ENCODE results near the gene SLC44A4.
"Not testable (repeated sequence)": the region's sequence is repeated elsewhere in the genome, so short reads cannot be mapped to it uniquely, and the experiment has no call there.

Gene SLC44A4

GRCh38 chr6:31823592-31824196 is 55.1 kb downstream of the SLC44A4 start:
- H3K36me3 Mint-ChIP-seq (ENCODE audit: low read depth); H3K27ac Mint-ChIP-seq; H3K9me3 Mint-ChIP-seq; H3K27me3 Mint-ChIP-seq; H3K4me3 Mint-ChIP-seq: not testable (repeated sequence)
- H3K4me1 Mint-ChIP-seq (ENCODE audit: low read depth) = peaks cover 61% of the 10 kb centered on the region

- Mint-ChIP-seq H3K4me1 (ENCODE audit: low read depth) (peaks cover 73% of the 10 kb centered on the region), H3K9me3 (no peaks in the 10 kb centered on the region), H3K4me3 (peak overlapping the region; percentile 84), H3K27ac (peak overlapping the region; percentile 92), H3K36me3 (ENCODE audit: low read depth) (no peaks in the 10 kb centered on the region), H3K27me3 (no peaks in the 10 kb centered on the region)
Measured at GRCh38 chr6:31822036-31822821, 56.6 kb downstream of the SLC44A4 start.

GRCh38 chr6:31821301-31822035 is 57.3 kb downstream of the SLC44A4 start:
- no peaks in the 10 kb centered on the region for H3K36me3 Mint-ChIP-seq (ENCODE audit: low read depth)
- H3K27me3 Mint-ChIP-seq = no peaks in the 10 kb centered on the region
- peak overlapping the region; percentile 92 for H3K27ac Mint-ChIP-seq
- peak overlapping the region; percentile 84 for H3K4me3 Mint-ChIP-seq
- H3K4me1 Mint-ChIP-seq (ENCODE audit: low read depth) = peaks cover 66% of the 10 kb centered on the region
- no peaks in the 10 kb centered on the region for H3K9me3 Mint-ChIP-seq

- H3K27ac Mint-ChIP-seq; H3K9me3 Mint-ChIP-seq; H3K27me3 Mint-ChIP-seq; H3K36me3 Mint-ChIP-seq (ENCODE audit: low read depth): not testable (repeated sequence)
- peak overlapping the region; percentile 84 for H3K4me3 Mint-ChIP-seq
- peaks cover 57% of the 10 kb centered on the region for H3K4me1 Mint-ChIP-seq (ENCODE audit: low read depth)
Measured at GRCh38 chr6:31820399-31820798, 58.4 kb downstream of the SLC44A4 start.

GRCh38 chr6:31819871-31820299 is 58.9 kb downstream of the SLC44A4 start:
- no peaks in the 10 kb centered on the region for H3K9me3 Mint-ChIP-seq
- H3K36me3 Mint-ChIP-seq (ENCODE audit: low read depth) = no peaks in the 10 kb centered on the region
- H3K4me1 Mint-ChIP-seq (ENCODE audit: low read depth) = peaks cover 56% of the 10 kb centered on the region
- H3K27me3 Mint-ChIP-seq = no peaks in the 10 kb centered on the region
- H3K27ac Mint-ChIP-seq = no peak overlapping the region
- H3K4me3 Mint-ChIP-seq = no peak overlapping the region

GRCh38 chr6:31817929-31818511 is 60.8 kb downstream of the SLC44A4 start:
- Mint-ChIP-seq H3K4me3 (peak overlapping the region; percentile 80), H3K4me1 (ENCODE audit: low read depth) (peaks cover 68% of the 10 kb centered on the region), H3K27ac (peak overlapping the region; percentile 83)
- H3K27me3 Mint-ChIP-seq; H3K36me3 Mint-ChIP-seq (ENCODE audit: low read depth); H3K9me3 Mint-ChIP-seq: not testable (repeated sequence)

GRCh38 chr6:31817133-31817928 is 61.5 kb downstream of the SLC44A4 start:
- H3K9me3 Mint-ChIP-seq; H3K27me3 Mint-ChIP-seq; H3K36me3 Mint-ChIP-seq (ENCODE audit: low read depth): not testable (repeated sequence)
- Mint-ChIP-seq H3K27ac (peak overlapping the region; percentile 83), H3K4me1 (ENCODE audit: low read depth) (peaks cover 68% of the 10 kb centered on the region), H3K4me3 (peak overlapping the region; percentile 80)

GRCh38 chr6:31815025-31815838 is 63.6 kb downstream of the SLC44A4 start, which contains the start of the genes HSPA1A and HSPA1L:
TSS of gene HSPA1A (plus strand) at chr6:31815543. CDS start at chr6:31815757, 214 bp downstream.
TSS of gene HSPA1L (minus strand) at chr6:31815283. CDS start at chr6:31811972, 3,311 bp downstream.
- H3K9me3 Mint-ChIP-seq = no peaks in the 10 kb centered on the region
- H3K27me3 Mint-ChIP-seq = no peaks in the 10 kb centered on the region
- H3K36me3 Mint-ChIP-seq (ENCODE audit: low read depth) = no peaks in the 10 kb centered on the region
- peak within 1 kb of the TSS; percentile 83 for H3K4me3 Mint-ChIP-seq
- H3K27ac Mint-ChIP-seq = peak within 1 kb of the TSS; percentile 92
- H3K4me1 Mint-ChIP-seq (ENCODE audit: low read depth) = peaks cover 58% of the 10 kb centered on the region

- peak overlapping the region; percentile 83 for H3K4me3 Mint-ChIP-seq
- no peaks in the 10 kb centered on the region for H3K9me3 Mint-ChIP-seq
- H3K36me3 Mint-ChIP-seq (ENCODE audit: low read depth) = no peaks in the 10 kb centered on the region
- peak overlapping the region; percentile 92 for H3K27ac Mint-ChIP-seq
- no peaks in the 10 kb centered on the region for H3K27me3 Mint-ChIP-seq
- H3K4me1 Mint-ChIP-seq (ENCODE audit: low read depth) = peaks cover 53% of the 10 kb centered on the region
Measured at GRCh38 chr6:31814677-31815024, 64.1 kb downstream of the SLC44A4 start.

- peak overlapping the region; percentile 86 for H3K27ac Mint-ChIP-seq
Measured at GRCh38 chr6:31813465-31813849, 65.3 kb downstream of the SLC44A4 start.

More at GRCh38 chr6:31813465-31813849, 65.3 kb downstream of the SLC44A4 start:
- H3K27me3 Mint-ChIP-seq = no peaks in the 10 kb centered on the region
- H3K9me3 Mint-ChIP-seq = no peaks in the 10 kb centered on the region
- H3K4me3 Mint-ChIP-seq = peak overlapping the region; percentile 65
- no peaks in the 10 kb centered on the region for H3K36me3 Mint-ChIP-seq (ENCODE audit: low read depth)
- peaks cover 45% of the 10 kb centered on the region for H3K4me1 Mint-ChIP-seq (ENCODE audit: low read depth)
